HG02763 (cell line): ENCODE data around the gene ZBED1.
"Not testable (repeated sequence)": the region's sequence is repeated elsewhere in the genome, so short reads cannot be mapped to it uniquely, and the experiment has no call there.

ENCODE experiments used
- ATAC-seq: cut with Tn5 transposase; IDR thresholded peaks from one replicate; pipeline ENCODE4 v1.9.1; 2021; ENCODE audit warnings: mild to moderate bottlenecking, moderate library complexity; ENCODE audit not compliant: unreplicated experiment

ZBED1 gene

GRCh38 chrX:2498781-2499302 lies 1.9 kb downstream of the ZBED1 start:
- no peak for ATAC-seq

DNA sequence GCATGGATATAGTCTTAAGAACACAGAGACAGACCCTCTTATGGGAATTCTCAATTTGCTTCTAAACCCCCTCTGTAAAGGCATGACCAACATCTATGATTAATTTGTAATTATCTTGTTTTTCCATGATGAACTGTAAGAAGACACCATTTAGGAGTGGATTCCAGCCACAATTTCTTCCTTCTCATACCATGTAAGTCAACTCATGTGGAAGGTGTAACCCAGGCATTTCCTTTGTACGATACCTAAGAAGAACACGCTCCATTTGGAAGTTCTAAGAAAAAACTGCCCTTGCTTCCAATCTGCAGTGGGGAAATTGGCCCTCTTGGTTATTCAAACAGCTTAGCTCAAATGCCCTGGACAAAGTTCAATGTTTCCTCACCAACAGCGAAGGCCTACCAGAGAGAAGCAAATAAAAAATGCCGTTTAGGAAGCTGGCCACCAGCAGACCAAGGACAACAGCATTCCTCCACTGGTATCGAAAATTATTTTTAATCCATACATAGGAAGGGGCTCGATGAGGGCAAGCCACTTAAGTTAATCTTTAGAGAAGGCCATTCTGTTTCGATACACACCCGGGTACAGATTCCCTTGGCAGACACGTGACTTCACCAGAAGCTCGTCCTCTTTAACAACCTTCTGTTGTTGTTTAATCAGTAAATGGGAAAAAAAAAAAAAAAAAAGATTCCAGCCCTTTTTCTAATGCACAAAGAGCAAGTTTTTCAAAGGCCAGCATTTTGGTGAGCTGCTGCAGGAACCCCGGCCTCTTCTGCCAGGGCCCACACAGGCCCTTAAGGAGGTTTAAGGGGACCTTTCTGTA lies 2.6 kb downstream of the ZBED1 start:
- ATAC-seq, result no peak

DNA sequence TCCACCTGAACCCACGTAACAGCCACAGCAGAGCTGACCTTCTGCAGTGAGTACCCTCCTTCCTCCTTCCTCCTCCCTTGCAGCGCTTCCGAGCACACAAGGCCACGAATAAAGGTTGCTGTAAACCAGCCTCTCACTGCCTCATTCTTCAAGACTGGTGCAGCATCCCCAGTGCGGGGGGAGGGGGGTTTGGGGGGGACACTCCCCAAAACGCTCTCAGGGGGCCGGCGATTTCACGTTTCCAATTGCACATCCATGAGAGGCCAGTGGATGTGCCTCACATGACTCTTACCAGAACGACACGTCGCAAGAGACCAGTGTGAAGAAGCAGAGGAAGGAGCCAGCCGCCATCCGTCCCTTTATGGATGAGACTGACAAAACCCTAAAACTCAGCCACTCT lies 5.2 kb downstream of the ZBED1 start:
- no peak for ATAC-seq

- ATAC-seq, result no peak
Measured at GRCh38 chrX:2492531-2493218, 8.1 kb downstream of the ZBED1 start.

GRCh38 chrX:2490634-2491033 lies 10.1 kb downstream of the ZBED1 start:
- ATAC-seq, result no peak

- ATAC-seq, result no peak
Measured at GRCh38 chrX:2489446-2490445, 11.0 kb downstream of the ZBED1 start.

DNA sequence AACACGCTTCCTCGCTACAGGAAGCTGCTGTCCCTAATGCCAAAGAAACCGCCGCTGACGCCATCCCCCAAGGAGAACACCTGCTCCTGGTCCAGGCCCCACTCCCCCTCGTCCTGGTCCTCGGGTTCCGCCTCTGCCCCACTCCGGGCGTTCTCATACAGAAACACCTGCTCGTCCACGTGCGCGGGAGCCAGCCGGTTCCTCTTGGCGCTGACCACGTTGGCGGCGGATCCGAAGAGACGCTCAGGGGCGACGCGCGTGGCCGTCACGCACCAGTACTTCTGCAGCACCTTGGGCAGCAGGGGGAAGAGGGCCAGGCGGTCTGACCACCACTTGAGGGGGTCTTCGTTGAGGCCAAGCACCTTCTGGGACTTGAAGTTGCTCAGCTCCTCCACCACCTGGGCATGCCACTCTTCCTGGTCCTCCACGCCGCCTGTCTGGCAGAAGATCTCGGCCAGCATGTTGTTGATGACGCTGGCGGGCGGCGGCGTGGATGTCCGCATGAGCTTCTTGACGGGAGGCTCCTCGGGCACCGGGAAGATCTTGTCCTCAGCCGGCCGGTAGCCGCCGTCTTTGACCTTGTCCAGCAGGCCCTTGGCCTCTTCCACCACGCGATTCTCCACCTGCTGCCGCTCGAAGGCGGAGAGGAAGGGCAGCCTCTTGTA lies 12.0 kb downstream of the ZBED1 start:
- ATAC-seq, result no peak

- ATAC-seq, result no peak
Measured at GRCh38 chrX:2487366-2487765, 13.4 kb downstream of the ZBED1 start.

- no peak for ATAC-seq
Measured at GRCh38 chrX:2486476-2487133, 14.2 kb downstream of the ZBED1 start.

DNA sequence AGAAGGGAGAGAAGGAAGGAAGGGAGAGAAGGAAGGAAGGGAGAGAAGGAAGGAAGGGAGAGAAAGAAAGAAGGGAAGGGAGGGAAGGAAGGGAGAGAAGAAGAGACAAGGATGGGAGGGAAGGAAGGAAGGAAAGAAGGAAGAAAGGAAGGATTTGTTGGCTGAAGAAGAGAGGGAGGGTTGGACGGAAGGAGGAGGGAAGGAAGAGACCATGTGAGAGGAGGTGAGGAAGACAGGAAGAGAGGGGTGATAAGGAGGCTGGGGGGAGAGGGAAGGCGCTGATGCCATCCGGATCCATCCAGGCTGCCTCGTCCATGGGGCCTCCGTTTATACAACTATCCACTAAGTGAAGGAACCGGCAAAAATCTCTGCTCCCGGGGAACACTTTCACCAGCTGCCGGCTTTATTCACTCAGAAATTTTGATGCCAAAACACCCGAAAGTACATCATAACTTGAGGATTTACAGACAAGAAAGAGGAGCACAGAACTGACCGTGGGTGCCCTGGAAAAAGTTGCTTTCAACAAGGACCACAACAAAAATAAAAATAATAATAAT lies 14.9 kb downstream of the ZBED1 start:
- ATAC-seq, result no peak

GRCh38 chrX:2484721-2485648 lies 15.8 kb downstream of the ZBED1 start:
- ATAC-seq, result no peak

GRCh38 chrX:2484256-2484655 lies 16.5 kb downstream of the ZBED1 start:
- no peak for ATAC-seq

DNA sequence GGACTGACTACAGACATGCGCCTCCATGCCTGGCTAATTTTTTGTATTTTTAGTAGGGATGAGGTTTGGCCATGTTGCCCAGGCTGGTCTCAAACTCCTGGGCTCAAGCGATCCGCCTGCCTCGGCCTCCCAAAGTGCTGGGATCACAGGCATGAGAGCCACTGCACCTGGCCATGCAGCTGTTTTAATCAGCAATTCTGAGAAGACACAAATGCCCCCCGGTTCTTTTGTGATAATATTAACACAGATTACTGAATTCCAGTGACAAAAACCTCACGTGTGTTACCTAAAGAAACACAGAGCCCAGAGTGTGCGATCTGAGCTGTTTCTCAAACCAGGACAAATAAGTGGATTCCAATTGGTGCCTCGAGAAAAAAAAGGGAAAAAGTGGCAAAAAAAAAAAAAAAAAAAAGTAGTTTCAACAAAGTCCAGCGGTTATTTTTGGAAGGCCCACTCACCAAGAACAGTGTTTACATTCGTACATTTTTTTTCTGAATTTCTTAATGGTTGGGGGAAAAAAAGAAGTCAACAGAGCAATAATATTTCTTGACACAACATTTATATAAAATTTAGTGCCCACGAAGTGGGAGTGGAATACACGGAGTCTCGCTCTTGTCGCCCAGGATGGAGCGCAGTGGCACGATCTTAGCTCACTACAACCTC lies 17.2 kb downstream of the ZBED1 start:
- no peak for ATAC-seq

DNA sequence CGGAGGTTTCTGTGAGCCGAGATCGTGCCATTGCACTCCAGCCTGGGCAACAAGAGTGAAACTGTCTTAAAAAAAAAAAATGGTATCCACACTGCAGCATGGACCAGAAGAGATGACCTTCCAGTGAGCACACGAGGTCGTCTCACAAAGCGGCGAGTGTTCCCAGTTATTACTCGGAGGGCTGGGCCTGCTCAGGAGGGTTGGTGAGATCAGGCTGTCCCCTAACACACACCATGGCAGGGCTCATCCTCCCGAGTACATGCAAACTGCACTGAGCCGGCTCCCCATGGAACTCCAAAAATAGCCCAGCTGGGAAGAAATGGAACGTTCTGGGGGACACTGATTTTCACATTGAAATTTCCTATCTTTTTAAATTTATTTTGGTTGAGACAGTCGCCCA lies 19.2 kb downstream of the ZBED1 start:
- ATAC-seq, result not testable (repeated sequence)

DNA sequence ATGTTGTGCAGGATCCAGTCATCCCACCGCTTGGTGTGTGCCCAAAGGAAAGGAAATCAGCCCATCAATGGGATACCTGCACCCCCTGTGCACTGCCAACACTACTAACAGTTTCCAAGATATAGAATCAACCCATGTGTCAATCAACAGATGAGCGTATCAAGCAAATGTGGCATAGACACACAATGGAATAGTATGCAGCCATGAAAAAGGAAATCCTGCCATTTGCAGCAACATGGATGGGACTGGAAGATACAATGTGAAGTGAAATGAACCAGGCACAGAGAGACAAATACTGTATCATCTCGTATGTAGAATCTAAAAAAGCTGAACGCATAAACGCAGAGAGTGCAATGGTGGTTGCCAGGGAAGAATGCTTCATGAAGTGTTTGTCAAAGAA lies 20.8 kb downstream of the ZBED1 start:
- not testable (repeated sequence) for ATAC-seq

- no peak for ATAC-seq
Measured at GRCh38 chrX:2479420-2479780, 21.4 kb downstream of the ZBED1 start.

DNA sequence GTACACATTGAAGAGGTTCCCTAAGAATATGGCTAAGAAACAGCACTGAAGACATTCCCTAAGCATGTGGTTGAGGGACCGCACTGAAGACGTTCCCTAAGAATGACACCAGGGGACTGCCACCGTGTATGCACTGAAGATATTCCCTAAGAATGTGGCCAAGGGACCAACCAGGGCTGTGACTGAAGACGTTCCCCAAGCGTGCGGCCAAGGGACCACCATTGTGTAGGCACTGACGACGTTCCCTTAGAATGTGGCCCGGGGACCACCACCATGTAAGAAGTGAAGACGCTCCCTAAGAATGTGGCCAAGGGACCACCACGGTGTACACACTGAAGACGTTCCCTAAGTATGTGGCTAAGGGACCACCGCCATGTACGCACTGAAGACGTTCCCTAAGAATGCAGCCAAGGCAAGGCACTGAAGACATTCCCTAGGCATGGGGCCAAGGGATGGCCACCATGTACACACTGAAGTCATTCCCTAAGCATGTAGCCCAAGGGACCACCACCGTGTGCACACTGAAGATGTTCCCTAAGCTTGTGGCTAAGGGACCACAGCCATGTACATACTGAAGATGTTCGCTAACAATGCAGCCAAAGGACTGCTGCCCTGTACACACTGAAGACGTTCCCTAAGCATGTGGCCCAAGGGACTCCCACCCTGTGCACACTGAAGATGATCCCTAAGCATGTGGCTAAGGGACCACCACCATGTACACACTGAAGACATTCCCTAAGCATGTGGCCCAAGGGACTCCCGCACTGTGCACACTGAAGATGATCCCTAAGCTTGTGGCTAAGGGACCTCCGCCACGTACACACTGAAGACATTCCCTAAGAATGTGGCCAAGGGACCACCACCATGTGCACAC lies 22.0 kb downstream of the ZBED1 start:
- no peak for ATAC-seq
